Caco-2 (cell line): ENCODE data around the gene ZFHX3. TPM values are rescaled to one million over a fixed set of nuclear protein-coding genes. Genes with fewer than 3 reads are reported as not detected.
A peak's percentile ranks its signal among the peaks of the same experiment; 100 is the strongest.

ENCODE experiments used
- BruUV-seq: library from RNA; stranded (reverse); fragments of 400-500 nt; replicated peaks from 2 replicates; lab custom pipeline; 2021; lab: Mats Ljungman, UMichigan
- CTCF ChIA-PET: fragments of 300-600 bp; sonication (Branson Sonifier 250); formaldehyde crosslinking; loops from one replicate; lab custom pipeline; 2022; ENCODE audit warnings: antibody characterized with exemption; lab: Charles Lee
- POLR2A ChIA-PET: fragments of 300-600 bp; sonication (Branson Sonifier 250); formaldehyde crosslinking; loops from one replicate; lab custom pipeline; 2022; ENCODE audit warnings: antibody characterized with exemption; lab: Charles Lee
- DNase-seq, 2 experiments: peaks; one replicate each; pipeline versions ENCODE4 v3.0.0 to v3.0.0-alpha.2; 2020 to 2022
- H3K27me3 ChIP-seq: replicated peaks from 2 replicates; pipeline ENCODE4 v1.6.0; 2011; ENCODE audit warnings: low read length; ENCODE audit not compliant: control insufficient read depth, insufficient read depth
- H3K36me3 ChIP-seq: 2 replicates; pipeline ENCODE4 v1.5.1; 2011; ENCODE audit warnings: low read length; ENCODE audit not compliant: control insufficient read depth, insufficient read depth
- H3K4me1 ChIP-seq: fragments of 250-450 bp; sonication (Bioruptor Pico); 2 replicates; pipeline ENCODE4 v1.5.1; 2020; ENCODE audit warnings: mild to moderate bottlenecking
- H3K4me3 ChIP-seq: 2 replicates; pipeline ENCODE4 v1.5.1; 2011; ENCODE audit warnings: low read depth, mild to moderate bottlenecking, control low read depth, low read length
- H3K9me3 ChIP-seq: fragments of 250-450 bp; sonication (Bioruptor Pico); 2 replicates; pipeline ENCODE4 v1.5.1; 2020; ENCODE audit warnings: mild to moderate bottlenecking, moderate library complexity
- H3K27ac Mint-ChIP-seq: one replicate; pipeline ENCODE4 v1.8.0; 2022; ENCODE audit warnings: mixed read lengths; ENCODE audit not compliant: unreplicated experiment
- H3K27me3 Mint-ChIP-seq: one replicate; pipeline ENCODE4 v1.8.0; 2022; ENCODE audit warnings: mixed read lengths; ENCODE audit not compliant: insufficient read depth, unreplicated experiment
- H3K36me3 Mint-ChIP-seq: one replicate; pipeline ENCODE4 v1.8.0; 2022; ENCODE audit warnings: mild to moderate bottlenecking, mixed read lengths; ENCODE audit not compliant: insufficient read depth, unreplicated experiment
- H3K4me1 Mint-ChIP-seq: one replicate; pipeline ENCODE4 v1.8.0; 2022; ENCODE audit warnings: low read depth, mixed read lengths; ENCODE audit not compliant: unreplicated experiment
- H3K4me3 Mint-ChIP-seq: one replicate; pipeline ENCODE4 v1.8.0; 2022; ENCODE audit warnings: mild to moderate bottlenecking, moderate library complexity, mixed read lengths; ENCODE audit not compliant: unreplicated experiment
- H3K9me3 Mint-ChIP-seq: one replicate; pipeline ENCODE4 v1.8.0; 2022; ENCODE audit warnings: mixed read lengths; ENCODE audit not compliant: unreplicated experiment
- CTCF ChIP-seq, 2 experiments: fragments of 200-600 bp in 1 of 2; IDR thresholded peaks; 1 replicate in 1 of 2; 2 replicates in 1 of 2; pipeline versions ENCODE4 v1.5.1 to v1.8.0; 2011 to 2022; ENCODE audit warnings: antibody characterized with exemption in 1 of 2, control low read depth in 1 of 2, inconsistent platforms in 1 of 2, low read depth in 1 of 2, low read length in 1 of 2, mild to moderate bottlenecking in 1 of 2, moderate library complexity in 1 of 2; ENCODE audit not compliant: insufficient read depth in 1 of 2, severe bottlenecking in 1 of 2, unreplicated experiment in 1 of 2
- intact Hi-C: fragments of 100-400 bp; cut with micrococcal nuclease; formaldehyde crosslinking; loops from one replicate; pipeline ENCODE4 v1.10.0; 2022; ENCODE audit not compliant: unreplicated experiment
- total RNA-seq: library from RNA; stranded (reverse); gene quantifications from 2 replicates; pipeline ENCODE4 v1.2.3, GENCODE V29; 2022

The ZFHX3 gene
- total RNA-seq, 1 experiment from 2014 or later = 39.9 TPM

- H3K36me3 Mint-ChIP-seq = peaks cover 12% of the 10 kb centered on the region
- no peaks in the 10 kb centered on the region for H3K27me3 Mint-ChIP-seq
- no peaks in the 10 kb centered on the region for H3K27me3 ChIP-seq
These were observed 23.4 kb upstream of the ZFHX3 start for GRCh38 chr16:73071131-73071940.

GRCh38 chr16:73069581-73070262, 21.8 kb upstream of the ZFHX3 start:
- Histone ChIP-seq H3K4me1 (peaks cover 16% of the 10 kb centered on the region), H3K9me3 (no peaks in the 10 kb centered on the region), H3K4me3 (peak overlapping the region; percentile 35; the same call in 1 of the 2 replicates), H3K36me3 (no peaks in the 10 kb centered on the region), H3K27me3 (no peaks in the 10 kb centered on the region)
- H3K4me3 Mint-ChIP-seq = peak overlapping the region; percentile 95
- DNase-seq = no peak
- CTCF ChIA-PET = no interaction called here
- no peaks in the 10 kb centered on the region for H3K9me3 Mint-ChIP-seq
- POLR2A ChIA-PET = interaction anchor here (0.6 kb wide), 1 partner anchor 503 kb away, joined by 4 read pairs; no protein-coding TSS in a partner anchor
- intact Hi-C loops = loop anchor here (1.0 to 5.0 kb wide), 3 partner anchors 12 to 103 kb away; no protein-coding TSS in a partner anchor
- peaks cover 12% of the 10 kb centered on the region for H3K36me3 Mint-ChIP-seq
- H3K4me1 Mint-ChIP-seq = peaks cover 28% of the 10 kb centered on the region
- peak overlapping the region; percentile 97 for H3K27ac Mint-ChIP-seq
- H3K27me3 Mint-ChIP-seq = no peaks in the 10 kb centered on the region
- TSS peak; percentile 96 for BruUV-seq
- TF ChIP-seq CTCF (IDR thresholded peaks at IDR 0.05; ENCODE audit: insufficient read depth in 1 of 2, low read depth in 1 of 2, low read length in 1 of 2, severe bottlenecking in 1 of 2, unreplicated experiment in 1 of 2) = no peak

More at GRCh38 chr16:73071131-73071940, 23.4 kb upstream of the ZFHX3 start:
- Mint-ChIP-seq H3K27ac (peak overlapping the region; percentile 97), H3K9me3 (no peaks in the 10 kb centered on the region), H3K4me1 (peaks cover 21% of the 10 kb centered on the region), H3K4me3 (peak overlapping the region; percentile 95)
- no peaks in the 10 kb centered on the region for H3K9me3 ChIP-seq
- POLR2A ChIA-PET = interaction anchor here (0.6 to 0.8 kb wide), 3 partner anchors 23 to 406 kb away, joined by 3 to 6 read pairs (median 4); partner anchors contain the start of gene ZFHX3
- CTCF ChIA-PET = no interaction called here
- H3K4me3 ChIP-seq = peak overlapping the region; percentile 19
- intact Hi-C loops = loop anchor here (5.0 kb wide), 1 partner anchor 101 kb away; no protein-coding TSS in a partner anchor
- TSS peak; percentile 78 for BruUV-seq
- TF ChIP-seq CTCF (IDR thresholded peaks at IDR 0.05; ENCODE audit: insufficient read depth in 1 of 2, low read depth in 1 of 2, low read length in 1 of 2, severe bottlenecking in 1 of 2, unreplicated experiment in 1 of 2) = no peak
- peak in 1 of 2 experiments; percentile 33 for DNase-seq
- H3K36me3 ChIP-seq = no peaks in the 10 kb centered on the region
- H3K4me1 ChIP-seq = peaks cover 16% of the 10 kb centered on the region
